ENCODE results near the gene RBM24. TPM values are rescaled to one million over a fixed set of nuclear protein-coding genes. Genes with fewer than 3 reads are reported as not detected.

RBM24 gene
- total and polyA plus RNA-seq, 5 donors from 2014 or later = not detected

DNA sequence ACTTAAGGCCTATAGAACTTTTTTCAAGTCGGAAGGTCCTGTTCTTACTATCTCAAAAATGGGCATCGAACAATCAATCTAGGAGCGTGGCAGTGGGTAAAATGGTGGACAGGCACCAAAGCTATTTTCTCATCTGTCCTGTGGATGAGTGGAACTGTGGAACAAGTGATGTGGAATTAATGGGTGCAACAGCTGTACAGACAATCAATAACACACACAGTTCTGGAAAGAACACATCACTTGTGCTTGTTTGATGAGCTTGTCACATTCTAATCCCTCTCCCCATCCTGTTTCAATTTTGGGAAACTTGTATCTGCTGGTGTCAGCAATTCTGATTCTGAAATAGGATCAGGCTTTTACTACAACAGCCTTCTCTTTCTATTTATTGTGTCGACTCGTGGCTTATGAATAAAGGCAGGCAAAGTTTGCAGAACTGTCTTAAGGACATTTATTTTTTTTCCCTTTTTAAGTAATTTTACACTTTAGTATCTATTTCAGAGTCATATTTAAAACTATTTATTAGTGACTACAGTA lies 11.5 kb downstream of the RBM24 start:
- ATAC-seq (ENCODE audit: low read depth in 2 of 2) = no peak
- no peaks in the 10 kb centered on the region for H3K27me3 ChIP-seq (ENCODE audit: control insufficient read depth, insufficient read depth, low read length)
- H3K27ac ChIP-seq (ENCODE audit: insufficient read depth, low read length, poor library complexity, severe bottlenecking) = no peak overlapping the region
- Mint-ChIP-seq H3K27ac (no peak overlapping the region), H3K27me3 (no peaks in the 10 kb centered on the region), H3K36me3 (no peaks in the 10 kb centered on the region), H3K9me3 (peaks cover 0 to 4% (median 0%) of the 10 kb centered on the region in 7 donors), H3K4me3 (no peak overlapping the region), H3K4me1 (no peaks in the 10 kb centered on the region)
- no peak for DNase-seq
- H3K9me3 ChIP-seq (ENCODE audit: control insufficient read depth in 2 of 2, low read length in 2 of 2) = no peaks in the 10 kb centered on the region
- H3K4me3 ChIP-seq (ENCODE audit: low read depth, low read length) = no peak overlapping the region
- no peaks in the 10 kb centered on the region for H3K4me1 ChIP-seq (ENCODE audit: control insufficient read depth, insufficient read depth, low read length, poor library complexity, severe bottlenecking)
- H3K36me3 ChIP-seq (ENCODE audit: control insufficient read depth, insufficient read depth, low read length) = no peaks in the 10 kb centered on the region

GRCh38 chr6:17293395-17293794 lies 12.2 kb downstream of the RBM24 start:
- Mint-ChIP-seq H3K36me3 (no peaks in the 10 kb centered on the region), H3K27me3 (no peaks in the 10 kb centered on the region), H3K27ac (no peak overlapping the region), H3K9me3 (peaks cover 0 to 4% (median 0%) of the 10 kb centered on the region in 7 donors), H3K4me3 (no peak overlapping the region), H3K4me1 (no peaks in the 10 kb centered on the region)
- Histone ChIP-seq H3K4me3 (ENCODE audit: low read depth, low read length) (no peak overlapping the region), H3K4me1 (ENCODE audit: control insufficient read depth, insufficient read depth, low read length, poor library complexity, severe bottlenecking) (no peaks in the 10 kb centered on the region), H3K36me3 (ENCODE audit: control insufficient read depth, insufficient read depth, low read length) (no peaks in the 10 kb centered on the region), H3K27ac (ENCODE audit: insufficient read depth, low read length, poor library complexity, severe bottlenecking) (no peak overlapping the region), H3K9me3 (ENCODE audit: control insufficient read depth in 2 of 2, low read length in 2 of 2) (no peaks in the 10 kb centered on the region), H3K27me3 (ENCODE audit: control insufficient read depth, insufficient read depth, low read length) (no peaks in the 10 kb centered on the region)
- DNase-seq = no peak
- no peak for ATAC-seq (ENCODE audit: low read depth in 2 of 2)

DNA sequence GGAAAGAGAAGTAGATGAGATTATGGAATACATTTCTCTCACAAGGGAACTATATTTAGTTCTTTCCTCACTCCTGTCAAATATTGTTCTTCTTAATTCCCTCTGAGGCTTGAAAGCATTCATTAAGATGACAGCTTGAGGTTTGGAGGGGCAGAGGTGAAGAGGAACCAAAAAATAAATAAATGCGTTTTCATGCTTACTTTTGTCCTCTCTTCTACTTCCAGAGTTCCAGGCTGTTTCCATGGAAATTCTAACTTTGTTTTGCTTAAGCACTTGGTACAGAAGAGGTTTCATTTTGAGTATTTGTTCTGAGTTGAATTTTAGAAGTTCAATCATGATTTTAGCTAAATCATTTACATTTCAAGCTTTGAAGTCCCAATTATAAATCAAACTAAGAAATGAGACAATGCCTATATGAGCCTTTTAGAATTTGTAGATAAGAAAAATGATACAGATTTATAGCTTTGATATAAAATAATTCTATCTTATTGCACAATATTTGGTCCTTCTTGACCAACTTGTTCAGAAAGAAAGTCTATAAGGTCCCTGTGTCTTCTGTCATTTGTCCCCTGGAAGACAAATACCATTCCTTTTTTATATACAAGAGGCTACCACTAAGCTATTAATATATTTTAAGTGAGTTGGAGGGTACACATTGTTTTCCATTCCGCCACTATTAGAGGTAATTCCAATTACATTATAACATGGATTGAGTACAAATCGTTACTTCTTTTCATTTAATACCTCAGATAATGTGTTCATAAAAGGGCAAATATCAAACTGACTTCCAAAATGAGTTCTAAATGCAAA lies 16.3 kb downstream of the RBM24 start:
- Mint-ChIP-seq H3K4me3 (no peak overlapping the region), H3K27me3 (no peaks in the 10 kb centered on the region), H3K9me3 (peaks cover 0 to 3% (median 0%) of the 10 kb centered on the region in 7 donors), H3K36me3 (no peaks in the 10 kb centered on the region), H3K4me1 (no peaks in the 10 kb centered on the region), H3K27ac (no peak overlapping the region)
- no peak for ATAC-seq (ENCODE audit: low read depth in 2 of 2)
- no peaks in the 10 kb centered on the region for H3K27me3 ChIP-seq (ENCODE audit: control insufficient read depth, insufficient read depth, low read length)
- no peak overlapping the region for H3K4me3 ChIP-seq (ENCODE audit: low read depth, low read length)
- H3K9me3 ChIP-seq (ENCODE audit: control insufficient read depth in 2 of 2, low read length in 2 of 2) = no peaks in the 10 kb centered on the region
- no peaks in the 10 kb centered on the region for H3K36me3 ChIP-seq (ENCODE audit: control insufficient read depth, insufficient read depth, low read length)
- H3K4me1 ChIP-seq (ENCODE audit: control insufficient read depth, insufficient read depth, low read length, poor library complexity, severe bottlenecking) = no peaks in the 10 kb centered on the region
- DNase-seq = no peak
- H3K27ac ChIP-seq (ENCODE audit: insufficient read depth, low read length, poor library complexity, severe bottlenecking) = no peak overlapping the region

GRCh38 chr6:17298257-17298656 lies 17.1 kb downstream of the RBM24 start:
- Histone ChIP-seq H3K36me3 (ENCODE audit: control insufficient read depth, insufficient read depth, low read length) (no peaks in the 10 kb centered on the region), H3K27ac (ENCODE audit: insufficient read depth, low read length, poor library complexity, severe bottlenecking) (no peak overlapping the region), H3K4me1 (ENCODE audit: control insufficient read depth, insufficient read depth, low read length, poor library complexity, severe bottlenecking) (no peaks in the 10 kb centered on the region), H3K4me3 (ENCODE audit: low read depth, low read length) (no peak overlapping the region), H3K27me3 (ENCODE audit: control insufficient read depth, insufficient read depth, low read length) (no peaks in the 10 kb centered on the region), H3K9me3 (ENCODE audit: control insufficient read depth in 2 of 2, low read length in 2 of 2) (no peaks in the 10 kb centered on the region)
- Mint-ChIP-seq H3K4me3 (no peak overlapping the region), H3K9me3 (peaks cover 0 to 3% (median 0%) of the 10 kb centered on the region in 7 donors), H3K4me1 (no peaks in the 10 kb centered on the region), H3K27ac (no peak overlapping the region), H3K27me3 (no peaks in the 10 kb centered on the region), H3K36me3 (no peaks in the 10 kb centered on the region)
- DNase-seq (no peak), ATAC-seq (ENCODE audit: low read depth in 2 of 2) (no peak)

DNA sequence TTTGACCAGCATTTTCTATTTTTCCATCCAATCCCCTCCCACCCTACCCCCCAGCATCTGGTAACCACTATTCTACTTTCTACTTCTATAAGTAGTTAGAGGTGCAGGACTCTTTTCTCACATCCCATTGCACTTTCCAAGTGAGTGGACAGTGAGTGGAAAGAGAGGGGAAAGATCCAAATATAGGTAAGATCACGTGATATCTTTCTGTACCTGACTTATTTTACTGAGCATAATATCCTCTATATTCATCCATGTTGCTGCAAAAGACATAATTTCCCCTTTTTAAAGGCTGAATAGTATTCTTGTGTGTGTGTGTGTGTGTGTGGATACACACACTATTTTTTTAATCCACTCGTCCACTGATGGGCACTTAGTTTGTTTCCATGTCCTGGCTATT lies 18.1 kb downstream of the RBM24 start:
- Histone ChIP-seq H3K27ac (ENCODE audit: insufficient read depth, low read length, poor library complexity, severe bottlenecking) (no peak overlapping the region), H3K4me3 (ENCODE audit: low read depth, low read length) (no peak overlapping the region), H3K27me3 (ENCODE audit: control insufficient read depth, insufficient read depth, low read length) (no peaks in the 10 kb centered on the region), H3K36me3 (ENCODE audit: control insufficient read depth, insufficient read depth, low read length) (no peaks in the 10 kb centered on the region), H3K9me3 (ENCODE audit: control insufficient read depth in 2 of 2, low read length in 2 of 2) (no peaks in the 10 kb centered on the region), H3K4me1 (ENCODE audit: control insufficient read depth, insufficient read depth, low read length, poor library complexity, severe bottlenecking) (no peaks in the 10 kb centered on the region)
- Mint-ChIP-seq H3K27ac (no peak overlapping the region), H3K4me3 (no peak overlapping the region), H3K36me3 (no peaks in the 10 kb centered on the region), H3K27me3 (no peaks in the 10 kb centered on the region), H3K4me1 (no peaks in the 10 kb centered on the region), H3K9me3 (peaks cover 0 to 3% (median 0%) of the 10 kb centered on the region in 7 donors)
- DNase-seq = no peak
- no peak for ATAC-seq (ENCODE audit: low read depth in 2 of 2)

DNA sequence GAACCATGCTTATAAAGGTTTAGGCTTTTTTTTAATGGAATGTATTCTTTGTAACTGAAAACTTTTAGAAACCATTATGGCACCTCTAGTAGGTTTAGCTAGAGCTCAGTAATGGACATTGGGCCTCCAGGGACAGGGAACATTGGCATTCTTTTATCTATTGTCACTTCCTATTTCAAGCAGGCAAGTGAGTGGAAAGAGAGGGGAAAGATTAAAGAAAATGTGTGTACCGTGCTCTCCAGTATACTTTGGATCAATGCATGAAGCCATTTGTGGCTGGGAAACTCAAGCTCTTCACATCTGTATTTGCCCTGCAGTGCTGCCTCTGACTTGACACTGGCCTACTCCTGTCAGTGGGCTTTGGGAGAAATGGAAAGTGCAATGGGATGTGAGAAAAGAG lies 18.6 kb downstream of the RBM24 start:
- Mint-ChIP-seq H3K4me3 (no peak overlapping the region), H3K27me3 (no peaks in the 10 kb centered on the region), H3K9me3 (peaks cover 0 to 3% (median 0%) of the 10 kb centered on the region in 7 donors), H3K36me3 (no peaks in the 10 kb centered on the region), H3K4me1 (no peaks in the 10 kb centered on the region), H3K27ac (no peak overlapping the region)
- Histone ChIP-seq H3K36me3 (ENCODE audit: control insufficient read depth, insufficient read depth, low read length) (no peaks in the 10 kb centered on the region), H3K27me3 (ENCODE audit: control insufficient read depth, insufficient read depth, low read length) (no peaks in the 10 kb centered on the region), H3K4me3 (ENCODE audit: low read depth, low read length) (no peak overlapping the region), H3K4me1 (ENCODE audit: control insufficient read depth, insufficient read depth, low read length, poor library complexity, severe bottlenecking) (no peaks in the 10 kb centered on the region), H3K27ac (ENCODE audit: insufficient read depth, low read length, poor library complexity, severe bottlenecking) (no peak overlapping the region), H3K9me3 (ENCODE audit: control insufficient read depth in 2 of 2, low read length in 2 of 2) (no peaks in the 10 kb centered on the region)
- DNase-seq = no peak
- ATAC-seq (ENCODE audit: low read depth in 2 of 2) = no peak

- H3K27me3 ChIP-seq (ENCODE audit: control insufficient read depth, insufficient read depth, low read length) = no peaks in the 10 kb centered on the region
- H3K4me3 Mint-ChIP-seq = no peak overlapping the region
- H3K27ac Mint-ChIP-seq = no peak overlapping the region
- no peak overlapping the region for H3K4me3 ChIP-seq (ENCODE audit: low read depth, low read length)
- peaks cover 0 to 3% (median 0%) of the 10 kb centered on the region in 7 donors for H3K9me3 Mint-ChIP-seq
- no peaks in the 10 kb centered on the region for H3K36me3 Mint-ChIP-seq
- H3K4me1 ChIP-seq (ENCODE audit: control insufficient read depth, insufficient read depth, low read length, poor library complexity, severe bottlenecking) = no peaks in the 10 kb centered on the region
- no peaks in the 10 kb centered on the region for H3K27me3 Mint-ChIP-seq
- ATAC-seq (ENCODE audit: low read depth in 2 of 2) = no peak
- no peaks in the 10 kb centered on the region for H3K9me3 ChIP-seq (ENCODE audit: control insufficient read depth in 2 of 2, low read length in 2 of 2)
- no peak overlapping the region for H3K27ac ChIP-seq (ENCODE audit: insufficient read depth, low read length, poor library complexity, severe bottlenecking)
- H3K36me3 ChIP-seq (ENCODE audit: control insufficient read depth, insufficient read depth, low read length) = no peaks in the 10 kb centered on the region
- H3K4me1 Mint-ChIP-seq = no peaks in the 10 kb centered on the region
- DNase-seq = no peak
Observed at GRCh38 chr6:17300637-17301036, 19.5 kb downstream of the RBM24 start.

DNA sequence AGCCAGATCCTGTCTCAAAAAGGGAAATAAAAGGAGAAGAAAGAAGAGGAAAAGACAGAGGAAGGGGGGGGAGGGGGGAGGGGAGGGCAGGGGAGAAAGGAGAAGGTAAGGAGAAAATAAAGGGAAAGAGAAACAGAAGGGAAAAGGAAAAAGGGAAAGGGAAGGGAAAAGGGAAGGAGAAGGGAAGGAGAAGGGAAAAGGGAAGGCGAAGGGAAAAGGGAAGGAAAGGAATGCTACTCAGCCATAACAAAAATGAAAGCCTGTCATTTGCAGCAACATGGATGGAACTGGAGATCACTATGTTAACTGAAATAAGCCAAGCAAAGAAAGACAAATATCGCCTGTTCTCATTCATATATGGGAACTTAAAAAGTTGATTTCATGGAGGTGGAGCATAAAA lies 22.3 kb downstream of the RBM24 start:
- ATAC-seq (ENCODE audit: low read depth in 2 of 2) = no peak
- no peaks in the 10 kb centered on the region for H3K4me1 ChIP-seq (ENCODE audit: control insufficient read depth, insufficient read depth, low read length, poor library complexity, severe bottlenecking)
- Mint-ChIP-seq H3K27me3 (no peaks in the 10 kb centered on the region), H3K36me3 (no peaks in the 10 kb centered on the region), H3K4me1 (no peaks in the 10 kb centered on the region), H3K4me3 (no peak overlapping the region), H3K27ac (peak overlapping the region in 1 of 3 donors; percentile 40), H3K9me3 (no peaks in the 10 kb centered on the region)
- DNase-seq = no peak
- H3K4me3 ChIP-seq (ENCODE audit: low read depth, low read length) = no peak overlapping the region
- no peaks in the 10 kb centered on the region for H3K27me3 ChIP-seq (ENCODE audit: control insufficient read depth, insufficient read depth, low read length)
- no peaks in the 10 kb centered on the region for H3K9me3 ChIP-seq (ENCODE audit: control insufficient read depth in 2 of 2, low read length in 2 of 2)
- no peaks in the 10 kb centered on the region for H3K36me3 ChIP-seq (ENCODE audit: control insufficient read depth, insufficient read depth, low read length)
- H3K27ac ChIP-seq (ENCODE audit: insufficient read depth, low read length, poor library complexity, severe bottlenecking) = no peak overlapping the region
